GM12878 (cell line): Measurements from ENCODE around the gene ALPP. TPM values are rescaled to one million over a fixed set of nuclear protein-coding genes. Genes with fewer than 3 reads are reported as not detected.
"Not testable (repeated sequence)": the region's sequence is repeated elsewhere in the genome, so short reads cannot be mapped to it uniquely, and the experiment has no call there.

Experiments used
- ATAC-seq: fragments of 200-7000 bp; cut with Tn5 transposase; 3 replicates; pipeline ENCODE4 v1.9.1; 2020; ENCODE audit warnings: mild to moderate bottlenecking, moderate library complexity
- BruUV-seq: library from RNA; stranded (reverse); fragments of 400-500 nt; replicated peaks from 2 replicates; lab custom pipeline; 2021; lab: Mats Ljungman, UMichigan
- CTCF ChIA-PET: fragments of 300-600 bp; sonication (Branson Sonifier 250); formaldehyde crosslinking; extraction: SDS; loops from one replicate; lab custom pipeline; 2021; ENCODE audit warnings: inconsistent platforms; lab: Yijun Ruan, JAX
- POLR2A ChIA-PET: fragments of 350-600 bp; formaldehyde crosslinking; extraction: SDS; loops from one replicate; lab custom pipeline; 2021; ENCODE audit warnings: inconsistent platforms; lab: Charles Lee
- RAD21 ChIA-PET: fragments of 300-600 bp; sonication (Branson Sonifier 250); formaldehyde crosslinking; loops from one replicate; lab custom pipeline; 2023; ENCODE audit warnings: antibody characterized with exemption; ENCODE audit not compliant: unreplicated experiment; lab: Charles Lee
- SMC1A ChIA-PET: fragments of 300-600 bp; sonication (Branson Sonifier 250); formaldehyde crosslinking; loops from one replicate; lab custom pipeline; 2023; ENCODE audit not compliant: unreplicated experiment, uncharacterized antibody; lab: Charles Lee
- DNase-seq: peaks from one replicate; pipeline ENCODE4 v3.0.0-alpha.2; 2011; ENCODE audit warnings: low read depth, low spot score
- FAIRE-seq: peaks from 3 replicates; lab custom pipeline; 2011; peaks lifted over from hg19 to GRCh38; lab: Jason Lieb, UNC
- H2AFZ ChIP-seq: 2 replicates; pipeline ENCODE4 v1.6.0; 2011; ENCODE audit warnings: low read depth, low read length, control low read depth; ENCODE audit not compliant: control insufficient read depth
- H3K27ac ChIP-seq: 2 replicates; pipeline ENCODE4 v1.5.1; 2011; ENCODE audit warnings: control low read depth; ENCODE audit not compliant: control insufficient read depth, insufficient read depth
- H3K27me3 ChIP-seq, 2 experiments: replicated peaks in 1 of 2; 2 replicates each; pipeline versions ENCODE4 v1.6.0 to v1.6.1; 2011; ENCODE audit warnings: low read length in 1 of 2; ENCODE audit not compliant: control insufficient read depth in 2 of 2, insufficient read depth in 2 of 2
- H3K36me3 ChIP-seq, 2 experiments: 2 replicates each; pipeline ENCODE4 v1.5.1; 2011; ENCODE audit warnings: low read length in 1 of 2; ENCODE audit not compliant: control insufficient read depth in 2 of 2, insufficient read depth in 2 of 2
- H3K4me1 ChIP-seq: 2 replicates; pipeline ENCODE4 v1.6.1; 2011; ENCODE audit warnings: mild to moderate bottlenecking, low read length, moderate library complexity, mixed read lengths; ENCODE audit not compliant: control insufficient read depth, insufficient read depth
- H3K4me2 ChIP-seq: 2 replicates; pipeline ENCODE4 v1.6.0; 2011; ENCODE audit warnings: control low read depth; ENCODE audit not compliant: control insufficient read depth, insufficient read depth
- H3K4me3 ChIP-seq: fragments of 200-600 bp; sonication (generic); 2 replicates; pipeline ENCODE4 v1.5.1; 2016
- H3K79me2 ChIP-seq: 2 replicates; pipeline ENCODE4 v1.6.0; 2011; ENCODE audit warnings: low read length; ENCODE audit not compliant: control insufficient read depth, insufficient read depth
- H3K9ac ChIP-seq: 2 replicates; pipeline ENCODE4 v1.8.0; 2011; ENCODE audit warnings: low read length, control low read depth, mixed read lengths; ENCODE audit not compliant: control insufficient read depth, insufficient read depth
- H3K9me3 ChIP-seq: replicated peaks from 3 replicates; pipeline ENCODE4 v1.5.1; 2011; ENCODE audit warnings: mild to moderate bottlenecking, low read length; ENCODE audit not compliant: control insufficient read depth, insufficient read depth
- H4K20me1 ChIP-seq: 2 replicates; pipeline ENCODE4 v1.6.0; 2011; ENCODE audit not compliant: control insufficient read depth, insufficient read depth
- CEBPB ChIP-seq, 2 experiments: fragments of 150-350 bp in 1 of 2; IDR thresholded peaks; 2 replicates each; pipeline ENCODE4 v1.6.1; 2012 to 2014; ENCODE audit warnings: low read depth in 2 of 2, low read length in 2 of 2, borderline replicate concordance in 1 of 2, inconsistent platforms in 1 of 2
- CHD4 ChIP-seq: fragments of 200-600 bp; sonication (generic); IDR thresholded peaks from 2 replicates; pipeline ENCODE4 v1.6.1; 2016; ENCODE audit warnings: mild to moderate bottlenecking
- RAD21 ChIP-seq: IDR thresholded peaks from 2 replicates; pipeline ENCODE4 v1.6.1; 2011; ENCODE audit warnings: mild to moderate bottlenecking, low read depth, low read length, moderate library complexity; ENCODE audit not compliant: insufficient read depth
- RCOR1 ChIP-seq: conservative IDR thresholded peaks from 2 replicates; pipeline ENCODE4 v1.6.1; 2012; ENCODE audit warnings: low read depth, low read length, improper control_type of control experiment
- SRF ChIP-seq, 2 experiments: IDR thresholded peaks; 2 replicates each; pipeline ENCODE4 v1.6.1; 2011; ENCODE audit warnings: low read depth in 2 of 2, low read length in 2 of 2, mild to moderate bottlenecking in 1 of 2, moderate library complexity in 1 of 2
- TARDBP ChIP-seq: IDR thresholded peaks from 2 replicates; pipeline ENCODE4 v1.6.1; 2016; ENCODE audit warnings: borderline replicate concordance
- YBX1 ChIP-seq: fragments of 450-650 bp; IDR thresholded peaks from 2 replicates; pipeline ENCODE4 v1.6.1; 2016; ENCODE audit warnings: antibody characterized with exemption
- WGBS: methylation state at CpG from one replicate; pipeline ENCODE4 v1.1.6; 2016; ENCODE audit warnings: low lambda C conversion rate; ENCODE audit not compliant: insufficient replicate concordance, insufficient coverage; ENCODE audit errors: missing lambda C conversion rate; 5-methylcytosine and 5-hydroxymethylcytosine counted together
- in situ Hi-C: fragments of 300-500 bp; cut with MboI; formaldehyde crosslinking; loops from 9 replicates; pipeline ENCODE4 v1.14.3; 2018; ENCODE audit warnings: mixed read lengths
- intact Hi-C: fragments of 100-400 bp; cut with micrococcal nuclease; formaldehyde crosslinking; loops from one replicate; pipeline ENCODE4 v1.14.2; 2022; ENCODE audit not compliant: unreplicated experiment
- polyA plus RNA-seq, 11 experiments: library from polyadenylated mRNA; depleted of rRNA in 4 of 11; unstranded in 6 of 11; stranded (reverse) in 5 of 11; fragments of >200 nt; fragmentation: Nextera tagmentation in 4 of 11; fragmentation: Illumina TruSeq in 1 of 11; extraction: Ambion mirVana in 4 of 11; extraction: Trizol in 1 of 11; gene quantifications; 1 replicate in 1 of 11; 2 replicates in 10 of 11; pipeline versions ENCODE4 v1.2.1 to v1.2.3, GENCODE V29; 2011 to 2016; ENCODE audit warnings: inconsistent platforms in 2 of 11, missing spikeins in 2 of 11, low read depth in 1 of 11
- total RNA-seq, 4 experiments: library from RNA; depleted of rRNA in 3 of 4; stranded (reverse); fragments of >200 nt in 3 of 4; fragmentation: Illumina TruSeq in 1 of 4; extraction: Trizol in 1 of 4; gene quantifications; 2 replicates each; pipeline versions ENCODE4 v1.2.1 to v1.2.3, GENCODE V29; 2013 to 2021
- TF ChIP-seq, protein P1 (sequence below): fragments of 450-650 bp; IDR thresholded peaks from 2 replicates; pipeline ENCODE4 v1.6.1; 2017; ENCODE audit warnings: mild to moderate bottlenecking, low read depth, inconsistent platforms; ENCODE audit not compliant: poor library complexity, severe bottlenecking
- TF ChIP-seq, protein P2 (sequence below): IDR thresholded peaks from 2 replicates; pipeline ENCODE4 v1.6.1; 2011; ENCODE audit warnings: low read depth, mild to moderate bottlenecking, low read length, moderate library complexity, borderline replicate concordance; ENCODE audit errors: extremely low read depth
- TF ChIP-seq, protein P3 (sequence below), 3 experiments: IDR thresholded peaks in 2 of 3; conservative IDR thresholded peaks in 1 of 3; 2 replicates each; pipeline ENCODE4 v1.5.1; 2011; ENCODE audit warnings: low read depth in 3 of 3, low read length in 3 of 3, mild to moderate bottlenecking in 3 of 3, control low read depth in 2 of 3, moderate library complexity in 2 of 3, inconsistent platforms in 1 of 3, mixed read lengths in 1 of 3; ENCODE audit not compliant: control insufficient read depth in 2 of 3, insufficient read depth in 1 of 3; ENCODE audit errors: extremely low read depth in 1 of 3

The ALPP gene
- total and polyA plus RNA-seq, 10 of the 15 experiments (the other 5 are each of a cell fraction or from before 2014, with no cell fraction given) = 0.21 TPM; not detected in 9

DNA sequence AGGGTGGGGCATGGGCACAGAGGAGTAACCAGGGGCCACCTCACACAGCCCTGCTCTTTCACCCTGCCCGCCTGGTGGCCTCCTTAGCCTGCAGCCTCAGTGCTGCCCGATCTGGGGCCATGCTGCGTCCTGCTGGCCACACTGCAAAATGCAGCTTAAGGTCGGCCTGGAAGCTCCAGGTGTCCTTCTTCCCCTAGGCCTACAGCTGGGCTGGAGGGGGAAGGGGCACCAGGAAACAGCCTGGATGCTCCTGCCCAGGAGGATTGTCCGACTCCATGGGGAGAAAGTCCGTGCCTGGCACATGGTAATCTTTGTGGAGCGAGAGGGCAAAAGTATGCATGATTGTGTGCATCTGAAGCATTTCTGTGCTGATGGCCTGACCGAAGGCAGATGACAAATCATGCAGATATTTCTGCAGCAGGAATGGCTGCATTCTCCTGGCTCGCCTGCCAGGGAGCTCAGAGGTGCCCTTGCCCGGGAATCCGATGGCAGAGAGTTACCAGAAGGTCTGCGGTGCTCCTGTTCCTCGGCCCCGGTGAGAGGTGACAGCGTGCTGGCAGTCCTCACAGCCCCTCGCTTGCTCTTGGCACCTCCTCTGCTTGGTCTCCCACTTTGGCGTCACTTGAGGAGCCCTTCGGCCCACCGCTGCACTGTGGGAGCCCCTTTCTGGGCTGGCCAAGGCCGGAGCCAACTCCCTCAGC, 12.8 kb upstream of the ALPP start:
- Histone ChIP-seq H3K9ac (no peak overlapping the region), H3K79me2 (no peaks in the 10 kb centered on the region), H3K4me3 (no peak overlapping the region), H3K36me3 (no peaks in the 10 kb centered on the region), H3K9me3 (no peaks in the 10 kb centered on the region; the same call in 2 of the 3 replicates), H3K4me1 (peaks cover 9% of the 10 kb centered on the region), H4K20me1 (no peaks in the 10 kb centered on the region), H3K4me2 (no peak overlapping the region), H3K27ac (no peak overlapping the region), H2AFZ (no peak overlapping the region), H3K27me3 (no peaks in the 10 kb centered on the region)
- TF ChIP-seq, protein P1, sequence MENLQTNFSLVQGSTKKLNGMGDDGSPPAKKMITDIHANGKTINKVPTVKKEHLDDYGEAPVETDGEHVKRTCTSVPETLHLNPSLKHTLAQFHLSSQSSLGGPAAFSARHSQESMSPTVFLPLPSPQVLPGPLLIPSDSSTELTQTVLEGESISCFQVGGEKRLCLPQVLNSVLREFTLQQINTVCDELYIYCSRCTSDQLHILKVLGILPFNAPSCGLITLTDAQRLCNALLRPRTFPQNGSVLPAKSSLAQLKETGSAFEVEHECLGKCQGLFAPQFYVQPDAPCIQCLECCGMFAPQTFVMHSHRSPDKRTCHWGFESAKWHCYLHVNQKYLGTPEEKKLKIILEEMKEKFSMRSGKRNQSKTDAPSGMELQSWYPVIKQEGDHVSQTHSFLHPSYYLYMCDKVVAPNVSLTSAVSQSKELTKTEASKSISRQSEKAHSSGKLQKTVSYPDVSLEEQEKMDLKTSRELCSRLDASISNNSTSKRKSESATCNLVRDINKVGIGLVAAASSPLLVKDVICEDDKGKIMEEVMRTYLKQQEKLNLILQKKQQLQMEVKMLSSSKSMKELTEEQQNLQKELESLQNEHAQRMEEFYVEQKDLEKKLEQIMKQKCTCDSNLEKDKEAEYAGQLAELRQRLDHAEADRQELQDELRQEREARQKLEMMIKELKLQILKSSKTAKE = no peak
- TF ChIP-seq RAD21 (peak; percentile 24; the same call in 1 of the 2 replicates), YBX1 (no peak), SRF (IDR thresholded peaks at IDR 0.05; ENCODE audit: low read depth in 2 of 2, low read length in 2 of 2) (no peak), RCOR1 (no peak), CHD4 (no peak), CEBPB (IDR thresholded peaks at IDR 0.05; ENCODE audit: borderline replicate concordance in 1 of 2, low read depth in 2 of 2, low read length in 2 of 2) (no peak), TARDBP (no peak)
- TF ChIP-seq, protein P2, sequence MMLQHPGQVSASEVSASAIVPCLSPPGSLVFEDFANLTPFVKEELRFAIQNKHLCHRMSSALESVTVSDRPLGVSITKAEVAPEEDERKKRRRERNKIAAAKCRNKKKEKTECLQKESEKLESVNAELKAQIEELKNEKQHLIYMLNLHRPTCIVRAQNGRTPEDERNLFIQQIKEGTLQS = no peak
- TF ChIP-seq, protein P3, sequence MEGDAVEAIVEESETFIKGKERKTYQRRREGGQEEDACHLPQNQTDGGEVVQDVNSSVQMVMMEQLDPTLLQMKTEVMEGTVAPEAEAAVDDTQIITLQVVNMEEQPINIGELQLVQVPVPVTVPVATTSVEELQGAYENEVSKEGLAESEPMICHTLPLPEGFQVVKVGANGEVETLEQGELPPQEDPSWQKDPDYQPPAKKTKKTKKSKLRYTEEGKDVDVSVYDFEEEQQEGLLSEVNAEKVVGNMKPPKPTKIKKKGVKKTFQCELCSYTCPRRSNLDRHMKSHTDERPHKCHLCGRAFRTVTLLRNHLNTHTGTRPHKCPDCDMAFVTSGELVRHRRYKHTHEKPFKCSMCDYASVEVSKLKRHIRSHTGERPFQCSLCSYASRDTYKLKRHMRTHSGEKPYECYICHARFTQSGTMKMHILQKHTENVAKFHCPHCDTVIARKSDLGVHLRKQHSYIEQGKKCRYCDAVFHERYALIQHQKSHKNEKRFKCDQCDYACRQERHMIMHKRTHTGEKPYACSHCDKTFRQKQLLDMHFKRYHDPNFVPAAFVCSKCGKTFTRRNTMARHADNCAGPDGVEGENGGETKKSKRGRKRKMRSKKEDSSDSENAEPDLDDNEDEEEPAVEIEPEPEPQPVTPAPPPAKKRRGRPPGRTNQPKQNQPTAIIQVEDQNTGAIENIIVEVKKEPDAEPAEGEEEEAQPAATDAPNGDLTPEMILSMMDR (IDR thresholded peaks at IDR 0.05 in 2 of 3, conservative IDR thresholded peaks at IDR 0.05 in 1 of 3; ENCODE audit: control insufficient read depth in 2 of 3, extremely low read depth in 1 of 3, insufficient read depth in 1 of 3, low read depth in 3 of 3, low read length in 3 of 3) = peak; percentile 7 to 38 (median 26); a peak in 1 of 6 replicates
- ChIA-PET SMC1A (no interaction called here), POLR2A (no interaction called here), RAD21 (no interaction called here), CTCF (interaction anchor here (0.6 kb wide), 1 partner anchor 461 kb away, joined by 3 read pairs; no protein-coding TSS in a partner anchor)
- FAIRE-seq (no peak), ATAC-seq (peak; percentile 77), DNase-seq (no peak)
- in situ Hi-C loops = no loop called here
- 46% methylated on average over 19 of the region's 20 CpGs for WGBS
- intact Hi-C loops = no loop called here
- no TSS peak for BruUV-seq

DNA sequence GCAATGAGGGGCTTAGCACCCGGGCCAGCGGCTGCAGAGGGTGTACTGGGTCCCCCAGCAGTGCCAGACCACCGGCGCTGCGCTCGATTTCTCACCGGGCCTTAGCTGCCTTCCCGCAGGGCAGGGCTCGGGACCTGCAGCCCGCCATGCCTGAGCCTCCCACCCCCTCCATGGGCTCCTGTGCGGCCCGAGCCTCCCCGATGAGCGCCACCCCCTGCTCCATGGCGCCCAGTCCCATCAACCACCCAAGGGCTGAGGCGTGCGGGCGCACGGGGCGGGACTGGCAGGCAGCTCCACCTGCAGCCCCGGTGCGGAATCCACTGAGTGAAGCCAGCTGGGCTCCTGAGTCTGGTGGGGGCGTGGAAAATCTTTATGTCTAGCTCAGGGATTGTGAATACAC, 12.1 kb upstream of the ALPP start:
- ChIA-PET POLR2A (interaction anchor here (0.7 kb wide), 1 partner anchor 41 kb away, joined by 3 read pairs; no protein-coding TSS in a partner anchor), CTCF (interaction anchor here (1.0 kb wide), 1 partner anchor 466 kb away, joined by 3 read pairs; no protein-coding TSS in a partner anchor)
- ATAC-seq, H3K9ac ChIP-seq, FAIRE-seq, H3K4me3 ChIP-seq, H3K79me2 ChIP-seq, intact Hi-C loops, in situ Hi-C loops, H3K4me2 ChIP-seq, BruUV-seq, H3K27ac ChIP-seq, H3K4me1 ChIP-seq, H4K20me1 ChIP-seq, H3K9me3 ChIP-seq, RAD21 ChIA-PET, H2AFZ ChIP-seq, H3K27me3 ChIP-seq, SMC1A ChIA-PET, DNase-seq, H3K36me3 ChIP-seq: not testable (repeated sequence)
- 74% methylated on average over 23 of the region's 23 CpGs for WGBS
